GM12878 (cell line): Measurements from ENCODE around the gene UQCRC1. TPM values are rescaled to one million over a fixed set of nuclear protein-coding genes. Genes with fewer than 3 reads are reported as not detected.

Source experiments
- ATAC-seq: fragments of 200-7000 bp; cut with Tn5 transposase; 3 replicates; pipeline ENCODE4 v1.9.1; 2020; ENCODE audit warnings: mild to moderate bottlenecking, moderate library complexity
- BruUV-seq: library from RNA; stranded (reverse); fragments of 400-500 nt; replicated peaks from 2 replicates; lab custom pipeline; 2021; lab: Mats Ljungman, UMichigan
- CTCF ChIA-PET: fragments of 300-600 bp; sonication (Branson Sonifier 250); formaldehyde crosslinking; extraction: SDS; loops from one replicate; lab custom pipeline; 2021; ENCODE audit warnings: inconsistent platforms; lab: Yijun Ruan, JAX
- POLR2A ChIA-PET: fragments of 350-600 bp; formaldehyde crosslinking; extraction: SDS; loops from one replicate; lab custom pipeline; 2021; ENCODE audit warnings: inconsistent platforms; lab: Charles Lee
- RAD21 ChIA-PET: fragments of 300-600 bp; sonication (Branson Sonifier 250); formaldehyde crosslinking; loops from one replicate; lab custom pipeline; 2023; ENCODE audit warnings: antibody characterized with exemption; ENCODE audit not compliant: unreplicated experiment; lab: Charles Lee
- SMC1A ChIA-PET: fragments of 300-600 bp; sonication (Branson Sonifier 250); formaldehyde crosslinking; loops from one replicate; lab custom pipeline; 2023; ENCODE audit not compliant: unreplicated experiment, uncharacterized antibody; lab: Charles Lee
- DNase-seq: peaks from one replicate; pipeline ENCODE4 v3.0.0-alpha.2; 2011; ENCODE audit warnings: low read depth, low spot score
- FAIRE-seq: peaks from 3 replicates; lab custom pipeline; 2011; peaks lifted over from hg19 to GRCh38; lab: Jason Lieb, UNC
- H2AFZ ChIP-seq: 2 replicates; pipeline ENCODE4 v1.6.0; 2011; ENCODE audit warnings: low read depth, low read length, control low read depth; ENCODE audit not compliant: control insufficient read depth
- H3K27ac ChIP-seq: 2 replicates; pipeline ENCODE4 v1.5.1; 2011; ENCODE audit warnings: control low read depth; ENCODE audit not compliant: control insufficient read depth, insufficient read depth
- H3K27me3 ChIP-seq, 2 experiments: replicated peaks in 1 of 2; 2 replicates each; pipeline versions ENCODE4 v1.6.0 to v1.6.1; 2011; ENCODE audit warnings: low read length in 1 of 2; ENCODE audit not compliant: control insufficient read depth in 2 of 2, insufficient read depth in 2 of 2
- H3K36me3 ChIP-seq, 2 experiments: 2 replicates each; pipeline ENCODE4 v1.5.1; 2011; ENCODE audit warnings: low read length in 1 of 2; ENCODE audit not compliant: control insufficient read depth in 2 of 2, insufficient read depth in 2 of 2
- H3K4me1 ChIP-seq: 2 replicates; pipeline ENCODE4 v1.6.1; 2011; ENCODE audit warnings: mild to moderate bottlenecking, low read length, moderate library complexity, mixed read lengths; ENCODE audit not compliant: control insufficient read depth, insufficient read depth
- H3K4me2 ChIP-seq: 2 replicates; pipeline ENCODE4 v1.6.0; 2011; ENCODE audit warnings: control low read depth; ENCODE audit not compliant: control insufficient read depth, insufficient read depth
- H3K4me3 ChIP-seq: fragments of 200-600 bp; sonication (generic); 2 replicates; pipeline ENCODE4 v1.5.1; 2016
- H3K79me2 ChIP-seq: 2 replicates; pipeline ENCODE4 v1.6.0; 2011; ENCODE audit warnings: low read length; ENCODE audit not compliant: control insufficient read depth, insufficient read depth
- H3K9ac ChIP-seq: 2 replicates; pipeline ENCODE4 v1.8.0; 2011; ENCODE audit warnings: low read length, control low read depth, mixed read lengths; ENCODE audit not compliant: control insufficient read depth, insufficient read depth
- H3K9me3 ChIP-seq: replicated peaks from 3 replicates; pipeline ENCODE4 v1.5.1; 2011; ENCODE audit warnings: mild to moderate bottlenecking, low read length; ENCODE audit not compliant: control insufficient read depth, insufficient read depth
- H4K20me1 ChIP-seq: 2 replicates; pipeline ENCODE4 v1.6.0; 2011; ENCODE audit not compliant: control insufficient read depth, insufficient read depth
- CHD1 ChIP-seq: IDR thresholded peaks from 2 replicates; pipeline ENCODE4 v1.6.1; 2012; ENCODE audit warnings: low read depth, low read length, improper control_type of control experiment
- E2F4 ChIP-seq: IDR thresholded peaks from 2 replicates; pipeline ENCODE4 v1.6.1; 2012; ENCODE audit warnings: low read depth, low read length, improper control_type of control experiment
- GATAD2B ChIP-seq: fragments of 450-650 bp; conservative IDR thresholded peaks from 2 replicates; pipeline ENCODE4 v1.6.1; 2017; ENCODE audit warnings: low read depth, mild to moderate bottlenecking, moderate library complexity
- HDAC6 ChIP-seq: fragments of 200-600 bp; sonication (generic); IDR thresholded peaks from one replicate; pipeline ENCODE4 v1.8.0; 2017; ENCODE audit warnings: antibody characterized with exemption; ENCODE audit not compliant: unreplicated experiment
- LARP7 ChIP-seq: fragments of 450-650 bp; IDR thresholded peaks from 2 replicates; pipeline ENCODE4 v1.6.1; 2017; ENCODE audit warnings: mild to moderate bottlenecking
- POLR2A ChIP-seq: IDR thresholded peaks from 2 replicates; pipeline ENCODE4 v1.6.1; 2011; ENCODE audit warnings: low read depth, mild to moderate bottlenecking, low read length
- RAD51 ChIP-seq: fragments of 450-650 bp; IDR thresholded peaks from 2 replicates; pipeline ENCODE4 v1.6.1; 2016; ENCODE audit warnings: moderate library complexity, mild to moderate bottlenecking, inconsistent platforms
- SIX5 ChIP-seq: IDR thresholded peaks from 2 replicates; pipeline ENCODE4 v1.6.1; 2011; ENCODE audit warnings: mild to moderate bottlenecking, low read depth, low read length, moderate library complexity; ENCODE audit not compliant: severe bottlenecking
- SPI1 ChIP-seq: IDR thresholded peaks from 2 replicates; pipeline ENCODE4 v1.6.1; 2011; ENCODE audit warnings: low read depth, mild to moderate bottlenecking, low read length, moderate library complexity, borderline replicate concordance; ENCODE audit not compliant: insufficient read depth
- YY1 ChIP-seq: IDR thresholded peaks from 2 replicates; pipeline ENCODE4 v1.6.1; 2011; ENCODE audit warnings: low read depth, mild to moderate bottlenecking, low read length
- ZBTB4 ChIP-seq: fragments of 450-650 bp; formaldehyde crosslinking; IDR thresholded peaks from 2 replicates; pipeline ENCODE4 v1.4.0; 2022; ENCODE audit warnings: mild to moderate bottlenecking, moderate library complexity
- WGBS: methylation state at CpG from one replicate; pipeline ENCODE4 v1.1.6; 2016; ENCODE audit warnings: low lambda C conversion rate; ENCODE audit not compliant: insufficient replicate concordance, insufficient coverage; ENCODE audit errors: missing lambda C conversion rate; 5-methylcytosine and 5-hydroxymethylcytosine counted together
- in situ Hi-C: fragments of 300-500 bp; cut with MboI; formaldehyde crosslinking; loops from 9 replicates; pipeline ENCODE4 v1.14.3; 2018; ENCODE audit warnings: mixed read lengths
- intact Hi-C: fragments of 100-400 bp; cut with micrococcal nuclease; formaldehyde crosslinking; loops from one replicate; pipeline ENCODE4 v1.14.2; 2022; ENCODE audit not compliant: unreplicated experiment
- polyA plus RNA-seq, 11 experiments: library from polyadenylated mRNA; depleted of rRNA in 4 of 11; unstranded in 6 of 11; stranded (reverse) in 5 of 11; fragments of >200 nt; fragmentation: Nextera tagmentation in 4 of 11; fragmentation: Illumina TruSeq in 1 of 11; extraction: Ambion mirVana in 4 of 11; extraction: Trizol in 1 of 11; gene quantifications; 1 replicate in 1 of 11; 2 replicates in 10 of 11; pipeline versions ENCODE4 v1.2.1 to v1.2.3, GENCODE V29; 2011 to 2016; ENCODE audit warnings: inconsistent platforms in 2 of 11, missing spikeins in 2 of 11, low read depth in 1 of 11
- total RNA-seq, 4 experiments: library from RNA; depleted of rRNA in 3 of 4; stranded (reverse); fragments of >200 nt in 3 of 4; fragmentation: Illumina TruSeq in 1 of 4; extraction: Trizol in 1 of 4; gene quantifications; 2 replicates each; pipeline versions ENCODE4 v1.2.1 to v1.2.3, GENCODE V29; 2013 to 2021
- TF ChIP-seq, protein P1 (sequence below): IDR thresholded peaks from 2 replicates; pipeline ENCODE4 v1.6.1; 2011; ENCODE audit warnings: mild to moderate bottlenecking, low read depth, low read length, moderate library complexity; ENCODE audit not compliant: insufficient replicate concordance
- TF ChIP-seq, protein P2 (sequence below): fragments of 150-350 bp; IDR thresholded peaks from 2 replicates; pipeline ENCODE4 v1.6.1; 2014; ENCODE audit warnings: mild to moderate bottlenecking, low read depth, low read length
- TF ChIP-seq, protein P3 (sequence below): IDR thresholded peaks from 2 replicates; pipeline ENCODE4 v1.6.1; 2011; ENCODE audit warnings: borderline replicate concordance, low read depth, mild to moderate bottlenecking, moderate library complexity, mixed read lengths, low read length; ENCODE audit not compliant: insufficient read depth; ENCODE audit errors: extremely low read length

Gene UQCRC1
- total and polyA plus RNA-seq, 10 of the 15 experiments (the other 5 are each of a cell fraction or from before 2014, with no cell fraction given), result 116 to 426 (median 228) TPM

- ChIA-PET RAD21 (no interaction called here), CTCF (interaction anchor here (1.0 to 16.3 kb wide), 3 partner anchors 13 to 125 kb away, joined by 3 to 239 read pairs (median 14); partner anchors contain the start of genes ATRIP, CCDC51 and TMA7), SMC1A (interaction anchor here (1.6 kb wide), 1 partner anchor 93 kb away, joined by 3 read pairs; no protein-coding TSS in a partner anchor), POLR2A (interaction anchor here (7.1 kb wide), 1 partner anchor 93 kb away, joined by 91 read pairs; a partner anchor contains a TSS)
- no TSS peak for BruUV-seq
- H3K27me3 ChIP-seq, result no peaks in the 10 kb centered on the region
- no peak for DNase-seq
- in situ Hi-C loops (no loop called here), intact Hi-C loops (no loop called here)
- no peaks in the 10 kb centered on the region for H3K36me3 ChIP-seq
- FAIRE-seq, result no peak
- no peaks in the 10 kb centered on the region for H4K20me1 ChIP-seq
- no peak overlapping the region for H3K4me3 ChIP-seq
- H3K27ac ChIP-seq, result no peak overlapping the region
- no peaks in the 10 kb centered on the region for H3K9me3 ChIP-seq
- peaks cover 36% of the 10 kb centered on the region for H3K4me1 ChIP-seq
- WGBS, result 49% methylated on average over 20 of the region's 20 CpGs
- H2AFZ ChIP-seq, result no peak overlapping the region
- no peak overlapping the region; the same call in 1 of the 2 replicates for H3K9ac ChIP-seq
- H3K79me2 ChIP-seq, result no peaks in the 10 kb centered on the region
- ATAC-seq, result no peak
- H3K4me2 ChIP-seq, result no peak overlapping the region
- TF ChIP-seq, protein P1, sequence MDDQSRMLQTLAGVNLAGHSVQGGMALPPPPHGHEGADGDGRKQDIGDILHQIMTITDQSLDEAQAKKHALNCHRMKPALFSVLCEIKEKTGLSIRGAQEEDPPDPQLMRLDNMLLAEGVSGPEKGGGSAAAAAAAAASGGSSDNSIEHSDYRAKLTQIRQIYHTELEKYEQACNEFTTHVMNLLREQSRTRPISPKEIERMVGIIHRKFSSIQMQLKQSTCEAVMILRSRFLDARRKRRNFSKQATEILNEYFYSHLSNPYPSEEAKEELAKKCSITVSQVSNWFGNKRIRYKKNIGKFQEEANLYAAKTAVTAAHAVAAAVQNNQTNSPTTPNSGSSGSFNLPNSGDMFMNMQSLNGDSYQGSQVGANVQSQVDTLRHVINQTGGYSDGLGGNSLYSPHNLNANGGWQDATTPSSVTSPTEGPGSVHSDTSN, result no peak
- TF ChIP-seq HDAC6 (no peak), ZBTB4 (CRISPR knock-in tag) (no peak), RAD51 (no peak), POLR2A (no peak), GATAD2B (no peak), E2F4 (no peak), SIX5 (no peak), CHD1 (no peak), YY1 (no peak), LARP7 (no peak), SPI1 (no peak)
- TF ChIP-seq, protein P2, sequence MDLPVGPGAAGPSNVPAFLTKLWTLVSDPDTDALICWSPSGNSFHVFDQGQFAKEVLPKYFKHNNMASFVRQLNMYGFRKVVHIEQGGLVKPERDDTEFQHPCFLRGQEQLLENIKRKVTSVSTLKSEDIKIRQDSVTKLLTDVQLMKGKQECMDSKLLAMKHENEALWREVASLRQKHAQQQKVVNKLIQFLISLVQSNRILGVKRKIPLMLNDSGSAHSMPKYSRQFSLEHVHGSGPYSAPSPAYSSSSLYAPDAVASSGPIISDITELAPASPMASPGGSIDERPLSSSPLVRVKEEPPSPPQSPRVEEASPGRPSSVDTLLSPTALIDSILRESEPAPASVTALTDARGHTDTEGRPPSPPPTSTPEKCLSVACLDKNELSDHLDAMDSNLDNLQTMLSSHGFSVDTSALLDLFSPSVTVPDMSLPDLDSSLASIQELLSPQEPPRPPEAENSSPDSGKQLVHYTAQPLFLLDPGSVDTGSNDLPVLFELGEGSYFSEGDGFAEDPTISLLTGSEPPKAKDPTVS, result no peak
- TF ChIP-seq, protein P3, sequence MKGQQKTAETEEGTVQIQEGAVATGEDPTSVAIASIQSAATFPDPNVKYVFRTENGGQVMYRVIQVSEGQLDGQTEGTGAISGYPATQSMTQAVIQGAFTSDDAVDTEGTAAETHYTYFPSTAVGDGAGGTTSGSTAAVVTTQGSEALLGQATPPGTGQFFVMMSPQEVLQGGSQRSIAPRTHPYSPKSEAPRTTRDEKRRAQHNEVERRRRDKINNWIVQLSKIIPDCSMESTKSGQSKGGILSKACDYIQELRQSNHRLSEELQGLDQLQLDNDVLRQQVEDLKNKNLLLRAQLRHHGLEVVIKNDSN, result no peak
Measured at GRCh38 chr3:48562367-48563095, 46.9 kb downstream of the UQCRC1 start.
